ENCODE results near the gene ADAMTSL4.
"Not testable (repeated sequence)": the region's sequence is repeated elsewhere in the genome, so short reads cannot be mapped to it uniquely, and the experiment has no call there.

Gene ADAMTSL4

DNA sequence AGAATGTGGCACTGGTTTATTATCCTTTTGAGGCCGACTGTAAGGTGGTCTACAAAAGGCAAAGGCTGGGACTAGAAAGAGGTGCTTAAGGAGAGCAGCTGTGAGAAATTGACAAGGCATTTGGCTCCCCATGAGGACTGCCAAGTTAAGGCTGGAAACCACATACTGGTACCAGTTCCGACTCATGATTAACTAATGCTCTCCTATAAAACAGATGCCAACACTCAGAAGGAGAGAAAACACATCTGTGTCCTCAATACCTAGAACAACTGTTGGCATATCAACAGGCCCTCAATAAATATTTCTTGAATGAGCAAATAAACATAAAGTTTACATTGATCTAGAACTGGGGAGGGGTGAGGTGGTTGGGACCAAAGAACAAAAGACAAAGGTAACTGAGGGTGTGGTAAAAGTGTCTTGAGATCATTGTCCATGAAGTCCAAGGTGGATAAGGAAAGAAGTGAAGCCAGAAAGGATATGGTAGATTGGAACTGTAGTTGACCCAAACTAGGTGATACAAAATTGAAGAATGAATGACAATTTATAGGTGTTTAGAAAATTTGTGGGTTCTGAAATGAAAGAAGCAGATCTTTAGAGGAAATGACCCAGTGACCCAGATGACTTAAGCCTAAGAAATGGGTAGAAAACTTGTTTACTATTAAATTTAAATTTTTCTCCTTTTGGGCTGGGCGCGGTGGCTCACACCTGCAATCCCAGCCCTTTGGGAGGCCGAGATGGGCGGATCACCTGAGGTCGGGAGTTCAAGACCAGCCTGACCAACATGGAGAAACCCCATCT, 47.1 kb downstream of the ADAMTSL4 start:
- no peak for DNase-seq (ENCODE audit: low read depth)

DNA sequence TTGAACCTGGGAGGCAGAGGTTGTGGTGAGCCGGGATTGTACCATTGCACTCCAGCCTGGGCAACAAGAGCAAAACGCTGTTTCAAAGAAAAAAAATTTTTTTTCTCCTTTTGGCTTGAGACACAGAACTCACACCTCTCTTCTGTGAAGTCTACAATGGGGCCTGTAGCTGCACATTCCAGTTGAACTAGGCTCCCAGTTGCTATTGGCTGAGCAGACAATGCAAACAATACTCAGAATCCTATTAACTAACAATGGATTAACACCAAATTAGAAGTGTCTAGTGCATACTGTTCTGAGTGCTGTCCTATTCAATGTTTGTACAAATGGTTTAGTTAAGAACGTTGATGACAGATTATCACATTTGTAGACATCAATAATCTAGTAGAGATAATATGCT, 47.8 kb downstream of the ADAMTSL4 start:
- DNase-seq (ENCODE audit: low read depth) = no peak

DNA sequence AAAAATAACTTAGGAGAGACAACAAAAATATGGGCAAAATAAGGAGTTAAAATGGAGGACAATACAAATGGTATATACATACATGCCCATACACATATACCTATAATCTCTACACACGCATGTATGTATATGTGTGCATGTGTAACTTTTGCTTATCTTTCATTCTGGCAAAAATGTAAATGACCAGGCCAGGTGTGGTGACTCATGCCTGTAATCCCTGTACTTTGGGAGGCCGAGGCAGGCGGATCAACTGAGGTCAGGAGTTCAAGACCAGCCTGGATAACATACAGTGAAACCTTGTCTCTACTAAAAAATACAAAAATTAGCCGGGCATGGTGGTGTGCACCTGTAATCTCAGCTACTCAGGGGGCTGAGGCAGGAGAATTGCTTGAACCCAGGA, 49.1 kb downstream of the ADAMTSL4 start:
- DNase-seq (ENCODE audit: low read depth) = not testable (repeated sequence)

DNA sequence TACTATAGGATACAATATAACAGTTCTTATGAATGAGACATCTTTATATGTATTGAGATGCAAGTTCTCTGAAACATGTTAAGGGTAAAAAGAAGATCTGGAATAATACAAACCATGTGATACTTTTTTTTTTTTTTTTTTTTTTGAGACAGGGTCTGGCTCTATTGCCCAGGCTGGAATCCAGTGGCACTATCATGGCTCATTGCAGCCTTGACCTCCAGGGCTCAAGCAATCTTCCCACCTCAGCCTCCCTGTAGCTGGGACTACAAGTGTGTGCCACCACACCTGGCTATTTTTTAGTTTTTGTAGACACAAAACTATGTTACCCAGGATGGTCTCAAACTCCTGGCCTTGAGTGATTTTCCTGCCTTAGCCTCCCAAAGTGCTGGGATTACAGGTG, 52.3 kb downstream of the ADAMTSL4 start:
- no peak for DNase-seq (ENCODE audit: low read depth)

DNA sequence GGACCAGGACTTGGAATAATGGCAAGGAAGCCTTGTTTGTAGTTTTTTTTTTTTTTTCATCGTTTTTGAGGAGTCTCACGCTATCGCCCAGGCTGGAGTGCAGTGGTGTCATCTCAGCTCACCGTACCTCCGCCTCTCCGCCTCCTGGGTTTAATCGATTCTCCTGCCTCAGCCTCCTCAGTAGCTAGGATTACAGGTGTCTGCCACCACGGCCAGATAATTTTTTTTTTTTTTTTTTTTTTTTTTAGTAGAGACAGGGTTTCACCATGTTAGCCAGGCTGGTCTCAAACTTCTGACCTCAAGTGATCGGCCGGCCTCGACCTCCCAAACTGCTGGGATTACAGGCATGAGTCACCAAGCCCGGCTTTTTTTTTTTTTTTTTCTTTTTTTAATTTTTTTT, 53.2 kb downstream of the ADAMTSL4 start:
- DNase-seq (ENCODE audit: low read depth) = not testable (repeated sequence)

DNA sequence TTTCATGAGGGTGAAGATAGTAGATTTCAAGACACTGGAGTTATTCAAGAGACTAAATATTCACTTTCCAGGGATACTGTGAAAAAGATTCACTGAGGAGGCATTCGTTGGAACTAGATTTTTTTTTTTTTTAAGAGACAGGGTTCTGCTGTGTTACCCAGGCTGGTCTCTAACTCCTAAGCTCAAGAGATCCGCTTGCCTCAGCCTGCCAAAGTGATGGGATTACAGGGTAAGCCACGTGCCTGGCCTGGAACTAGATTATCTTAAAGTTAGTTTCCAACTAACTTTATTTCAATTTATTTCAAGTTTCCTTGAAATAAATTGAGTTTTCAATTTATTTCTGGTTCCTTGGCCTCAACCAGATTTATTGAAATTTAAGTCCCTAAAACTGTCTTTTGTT, 54.5 kb downstream of the ADAMTSL4 start:
- DNase-seq (ENCODE audit: low read depth) = no peak

DNA sequence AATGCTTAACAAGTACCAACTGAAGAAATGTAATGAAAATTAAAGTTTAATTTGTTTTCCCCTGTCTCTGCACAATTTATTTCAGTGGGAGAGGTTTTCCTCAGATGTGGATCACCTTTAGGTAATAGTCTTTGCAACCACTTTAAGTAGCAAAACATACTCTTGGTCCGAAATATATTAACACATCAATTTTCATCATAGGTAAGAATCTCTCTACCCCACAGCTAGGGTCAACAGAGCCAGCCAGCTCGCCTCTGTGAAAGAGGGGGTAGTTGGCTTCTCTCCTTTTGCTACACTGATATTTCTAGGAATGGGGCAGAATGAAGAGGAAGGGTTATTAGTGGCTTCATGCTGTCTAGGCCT, 55.0 kb downstream of the ADAMTSL4 start:
- DNase-seq (ENCODE audit: low read depth) = no peak

DNA sequence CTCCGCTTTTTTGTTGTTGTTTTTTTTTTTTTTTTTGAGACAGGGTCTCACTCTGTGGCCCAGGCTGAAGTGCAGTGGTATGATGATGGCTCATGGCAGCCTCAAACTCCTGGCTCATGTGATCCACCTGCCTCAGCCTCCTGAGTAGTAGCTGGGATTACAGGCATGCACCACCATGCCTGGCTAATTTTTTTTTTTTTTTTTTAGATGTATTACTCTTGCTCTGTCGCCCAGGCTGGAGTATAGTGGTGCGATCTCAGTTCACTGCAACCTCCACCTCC, 56.2 kb downstream of the ADAMTSL4 start:
- not testable (repeated sequence) for DNase-seq (ENCODE audit: low read depth)

DNA sequence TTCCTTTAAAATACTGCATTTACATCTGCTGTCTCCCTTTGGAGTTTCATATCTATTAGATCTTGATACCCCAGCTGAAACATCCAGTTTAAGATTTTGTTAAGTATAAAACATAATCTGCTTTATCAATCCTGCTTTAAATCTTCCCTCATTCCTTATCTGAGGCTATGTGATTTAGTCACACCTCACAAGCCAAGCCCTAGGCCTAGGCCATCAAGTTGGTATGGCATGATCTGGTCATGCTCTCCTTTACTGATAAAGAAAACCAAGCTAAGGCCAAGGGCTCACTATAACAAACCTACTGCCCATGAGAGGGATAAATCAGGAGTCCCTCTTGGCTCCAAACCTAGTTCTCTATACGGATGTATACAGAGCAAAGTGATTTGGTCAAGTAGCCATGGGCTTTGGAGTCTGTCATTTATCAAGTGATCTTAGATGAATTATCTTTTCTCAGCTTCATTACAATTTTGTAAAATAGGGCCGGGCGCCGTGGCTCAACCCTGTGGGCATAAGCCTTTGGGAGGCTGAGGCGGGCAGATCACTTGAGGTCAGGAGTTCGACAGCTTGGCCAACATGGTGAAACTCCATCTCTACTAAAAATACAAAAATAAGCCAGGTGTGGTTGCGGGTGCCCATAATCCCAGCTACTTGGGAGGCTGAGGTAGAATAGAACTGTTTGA, 57.4 kb downstream of the ADAMTSL4 start:
- no peak for DNase-seq (ENCODE audit: low read depth)

DNA sequence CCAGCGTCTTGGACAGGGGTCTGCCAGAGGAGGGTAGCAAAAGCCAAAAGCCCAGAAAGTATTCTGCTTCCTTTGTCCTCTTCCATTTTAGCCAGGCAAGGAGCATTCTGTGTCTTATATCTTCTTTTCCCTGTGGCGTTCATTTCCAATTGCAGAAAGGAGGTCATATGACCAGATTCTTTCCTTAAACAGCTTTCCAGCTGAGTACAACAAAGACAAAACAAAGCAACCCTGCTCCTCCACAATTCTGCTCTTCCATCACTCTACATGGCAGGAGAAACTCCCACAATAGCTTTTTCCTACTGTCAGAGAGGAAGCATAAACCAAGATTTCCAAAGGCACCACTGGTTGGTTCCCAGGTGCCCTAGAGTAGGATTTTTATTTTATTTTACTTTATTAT, 60.5 kb downstream of the ADAMTSL4 start:
- DNase-seq (ENCODE audit: low read depth) = no peak

Data from non-pigmented ciliary epithelial cell (primary cell).